ENCODE results near the gene ANKK1.

The ANKK1 gene

DNA sequence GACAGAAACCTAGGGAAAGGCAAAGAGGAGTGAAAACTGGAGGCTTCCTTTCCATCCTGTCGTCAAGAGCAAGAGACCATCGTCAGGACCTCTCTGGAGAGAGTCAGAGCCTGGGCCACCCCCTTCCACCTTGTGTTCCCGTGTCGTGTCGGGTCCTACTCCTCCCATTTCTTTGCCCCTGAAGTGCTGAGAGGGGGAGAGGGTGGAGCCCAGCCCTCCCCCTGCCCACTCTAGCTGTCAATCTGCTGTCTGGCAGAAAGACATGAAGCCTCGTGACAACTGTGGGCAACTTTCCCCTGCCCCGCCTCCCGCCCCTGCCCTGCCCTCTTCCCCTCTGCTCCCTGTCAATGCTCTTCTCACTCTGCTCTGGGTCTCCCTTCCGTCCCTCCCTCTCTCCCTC lies 20.6 kb downstream of the ANKK1 start:
- DNase-seq (ENCODE audit: low read depth): no peak
- H3K4me3 ChIP-seq (ENCODE audit: low read length): no peak overlapping the region
- TF ChIP-seq, protein P1, sequence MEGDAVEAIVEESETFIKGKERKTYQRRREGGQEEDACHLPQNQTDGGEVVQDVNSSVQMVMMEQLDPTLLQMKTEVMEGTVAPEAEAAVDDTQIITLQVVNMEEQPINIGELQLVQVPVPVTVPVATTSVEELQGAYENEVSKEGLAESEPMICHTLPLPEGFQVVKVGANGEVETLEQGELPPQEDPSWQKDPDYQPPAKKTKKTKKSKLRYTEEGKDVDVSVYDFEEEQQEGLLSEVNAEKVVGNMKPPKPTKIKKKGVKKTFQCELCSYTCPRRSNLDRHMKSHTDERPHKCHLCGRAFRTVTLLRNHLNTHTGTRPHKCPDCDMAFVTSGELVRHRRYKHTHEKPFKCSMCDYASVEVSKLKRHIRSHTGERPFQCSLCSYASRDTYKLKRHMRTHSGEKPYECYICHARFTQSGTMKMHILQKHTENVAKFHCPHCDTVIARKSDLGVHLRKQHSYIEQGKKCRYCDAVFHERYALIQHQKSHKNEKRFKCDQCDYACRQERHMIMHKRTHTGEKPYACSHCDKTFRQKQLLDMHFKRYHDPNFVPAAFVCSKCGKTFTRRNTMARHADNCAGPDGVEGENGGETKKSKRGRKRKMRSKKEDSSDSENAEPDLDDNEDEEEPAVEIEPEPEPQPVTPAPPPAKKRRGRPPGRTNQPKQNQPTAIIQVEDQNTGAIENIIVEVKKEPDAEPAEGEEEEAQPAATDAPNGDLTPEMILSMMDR (IDR thresholded peaks at IDR 0.05; ENCODE audit: insufficient read depth, low read depth, low read length, missing control alignments): no peak

DNA sequence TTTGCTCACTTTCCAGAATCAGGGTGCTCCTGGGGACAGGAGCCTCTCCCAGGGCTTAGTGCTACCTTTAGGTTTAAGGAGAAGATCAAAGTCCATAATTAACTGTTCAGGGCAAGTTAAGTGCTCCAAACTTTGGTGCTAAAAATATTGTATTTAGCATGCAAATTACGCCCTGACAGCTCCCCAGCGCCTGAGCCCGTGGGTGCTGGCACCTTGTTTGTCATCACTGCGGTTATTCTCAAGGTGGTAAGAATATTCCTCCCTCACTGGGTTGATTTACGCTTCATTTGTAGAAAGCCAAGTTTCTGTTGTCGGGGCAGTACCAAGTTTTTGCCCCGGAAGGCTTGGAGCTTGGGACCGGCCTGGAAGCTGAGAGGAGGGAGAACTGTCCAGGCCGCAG lies 21.3 kb downstream of the ANKK1 start:
- H3K4me3 ChIP-seq (ENCODE audit: low read length): no peak overlapping the region
- no peak for DNase-seq (ENCODE audit: low read depth)
- TF ChIP-seq, protein P1 (IDR thresholded peaks at IDR 0.05; ENCODE audit: insufficient read depth, low read depth, low read length, missing control alignments): no peak

DNA sequence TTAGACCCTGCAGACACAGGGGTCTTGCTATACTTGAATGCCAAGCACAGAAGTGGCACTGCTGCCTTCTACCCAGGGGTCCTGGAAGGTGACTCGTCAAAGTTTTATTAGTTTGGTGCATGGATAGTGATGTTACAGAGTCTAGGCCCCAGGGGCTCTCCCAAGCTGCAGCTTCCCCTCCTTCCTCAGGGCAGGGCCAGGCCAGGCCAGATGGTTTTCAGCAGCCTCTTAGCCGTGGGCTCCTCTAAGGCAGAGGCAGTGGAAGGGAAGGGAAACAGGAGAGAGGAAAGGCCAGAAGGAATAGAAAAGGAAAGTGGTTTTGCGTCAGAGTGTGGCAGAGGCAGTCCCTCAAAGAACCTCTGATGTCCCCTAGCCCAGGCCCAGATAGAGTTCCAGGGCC lies 21.9 kb downstream of the ANKK1 start:
- TF ChIP-seq, protein P1 (IDR thresholded peaks at IDR 0.05; ENCODE audit: insufficient read depth, low read depth, low read length, missing control alignments): no peak
- no peak for DNase-seq (ENCODE audit: low read depth)
- no peak overlapping the region for H3K4me3 ChIP-seq (ENCODE audit: low read length)

DNA sequence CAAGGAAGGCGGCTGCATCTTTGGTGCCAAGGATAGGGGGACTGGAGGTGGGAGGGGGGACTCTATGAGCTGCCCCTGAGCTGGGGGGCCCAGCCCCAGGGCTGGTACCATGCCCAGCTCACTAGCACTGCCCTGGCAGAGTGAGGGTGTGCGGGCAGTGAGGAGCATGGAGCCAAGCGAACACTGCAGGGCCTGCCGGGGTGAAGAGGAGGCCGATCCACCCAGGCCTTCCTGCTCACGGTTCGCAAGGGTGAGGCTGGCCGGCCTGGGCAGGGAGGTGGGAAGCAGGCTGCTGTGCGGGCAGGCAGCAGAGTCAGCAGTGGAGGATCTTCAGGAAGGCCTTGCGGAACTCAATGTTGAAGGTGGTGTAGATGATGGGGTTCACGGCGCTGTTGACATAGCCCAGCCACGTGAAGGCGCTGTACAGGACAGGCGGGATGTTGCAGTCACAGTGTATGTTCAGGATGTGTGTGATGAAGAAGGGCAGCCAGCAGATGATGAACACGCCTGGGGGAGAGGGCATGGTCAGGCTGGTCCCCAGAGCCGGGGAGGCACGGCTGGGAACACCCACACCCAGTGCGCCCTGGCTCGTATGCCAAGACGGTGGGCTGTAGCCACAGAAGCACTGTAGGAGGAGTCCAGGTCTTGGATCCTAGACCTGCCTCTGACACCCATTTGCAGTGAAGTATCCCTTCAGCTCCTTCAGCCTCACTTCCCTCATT lies 23.0 kb downstream of the ANKK1 start:
- DNase-seq (ENCODE audit: low read depth): no peak
- no peak overlapping the region for H3K4me3 ChIP-seq (ENCODE audit: low read length)
- TF ChIP-seq, protein P1 (IDR thresholded peaks at IDR 0.05; ENCODE audit: insufficient read depth, low read depth, low read length, missing control alignments): no peak

DNA sequence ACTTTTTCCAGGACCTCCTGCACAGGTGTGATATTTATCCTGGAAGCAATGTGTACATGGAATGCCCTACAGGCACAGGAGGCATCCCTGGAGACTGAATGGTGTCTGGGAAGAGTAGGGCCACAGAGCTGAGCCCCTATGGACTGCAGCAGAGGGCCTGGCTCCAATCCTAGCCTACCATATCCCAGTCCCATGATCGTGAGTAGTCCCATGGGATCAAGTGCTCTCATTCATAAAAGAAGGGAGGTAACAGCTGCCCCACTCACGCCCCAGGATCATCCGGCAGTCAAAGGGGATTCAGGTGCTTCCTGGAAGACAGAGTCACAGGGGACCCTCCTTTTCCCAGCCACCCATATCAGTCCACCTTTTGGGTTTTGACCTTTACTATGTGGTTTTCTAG lies 24.0 kb downstream of the ANKK1 start:
- H3K4me3 ChIP-seq (ENCODE audit: low read length): no peak overlapping the region
- no peak for DNase-seq (ENCODE audit: low read depth)
- TF ChIP-seq, protein P1 (IDR thresholded peaks at IDR 0.05; ENCODE audit: insufficient read depth, low read depth, low read length, missing control alignments): no peak

DNA sequence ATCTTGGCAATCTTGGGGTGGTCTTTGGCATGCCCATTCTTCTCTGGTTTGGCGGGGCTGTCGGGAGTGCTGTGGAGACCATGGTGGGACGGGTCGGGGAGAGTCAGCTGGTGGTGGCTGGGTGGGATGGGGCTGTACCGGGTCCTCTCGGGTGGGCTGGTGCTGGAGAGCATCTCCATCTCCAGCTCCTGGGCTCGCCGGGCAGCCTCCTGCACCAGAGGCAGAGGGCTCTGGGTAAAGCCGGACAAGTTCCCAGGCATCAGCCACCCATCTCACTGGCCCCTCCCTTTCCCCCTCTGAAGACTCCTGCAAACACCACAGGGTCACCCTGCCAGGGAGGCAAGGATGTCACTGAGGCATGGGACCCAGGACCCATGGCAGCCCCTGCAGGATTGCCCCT lies 25.1 kb downstream of the ANKK1 start:
- no peak for DNase-seq (ENCODE audit: low read depth)
- TF ChIP-seq, protein P1 (IDR thresholded peaks at IDR 0.05; ENCODE audit: insufficient read depth, low read depth, low read length, missing control alignments): no peak
- no peak overlapping the region for H3K4me3 ChIP-seq (ENCODE audit: low read length)

DNA sequence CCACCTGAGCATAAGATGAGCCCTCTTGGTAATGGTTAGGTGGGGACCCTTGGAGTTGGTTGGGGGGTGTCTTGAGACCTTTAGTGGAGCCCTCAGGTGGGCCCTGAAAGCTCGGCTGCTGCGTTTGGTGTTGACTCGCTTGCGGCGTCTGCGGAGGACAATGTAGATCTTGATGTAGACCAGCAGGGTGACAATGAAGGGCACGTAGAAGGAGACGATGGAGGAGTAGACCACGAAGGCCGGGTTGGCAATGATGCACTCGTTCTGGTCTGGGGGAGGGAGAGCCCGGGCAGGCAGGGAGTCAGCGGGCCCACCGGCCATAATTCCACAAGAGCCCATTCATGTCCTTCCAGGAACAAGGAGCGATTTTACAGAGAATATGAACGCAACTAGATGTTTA lies 27.8 kb downstream of the ANKK1 start:
- TF ChIP-seq, protein P1 (IDR thresholded peaks at IDR 0.05; ENCODE audit: insufficient read depth, low read depth, low read length, missing control alignments): no peak
- DNase-seq (ENCODE audit: low read depth): no peak
- H3K4me3 ChIP-seq (ENCODE audit: low read length): no peak overlapping the region

Measured in epithelial cell of esophagus (primary cell).